HL-60/S4 treated with phorbol 12-myristate 13-acetate at 8.2 ng/mL for 4 days and 3 days (cell line): ENCODE measurements around the gene ATP2B2.

Experiments
- in situ Hi-C: fragments of 300-500 bp; cut with MboI; formaldehyde crosslinking; loops from 2 replicates; pipeline ENCODE4 v1.15.0; 2022; ENCODE audit warnings: low sequenced_read_pairs

Gene ATP2B2

GRCh38 chr3:10289077-10289476 lies 216.3 kb downstream of the ATP2B2 start:
- in situ Hi-C loops: no loop called here

GRCh38 chr3:10288575-10288960 lies 216.8 kb downstream of the ATP2B2 start:
- in situ Hi-C loops: no loop called here

GRCh38 chr3:10287936-10288574 lies 217.3 kb downstream of the ATP2B2 start:
- in situ Hi-C loops: no loop called here

GRCh38 chr3:10286596-10287295 lies 218.6 kb downstream of the ATP2B2 start:
- in situ Hi-C loops: no loop called here

GRCh38 chr3:10286133-10286524 lies 219.3 kb downstream of the ATP2B2 start:
- in situ Hi-C loops: no loop called here

GRCh38 chr3:10285272-10286132 lies 219.9 kb downstream of the ATP2B2 start:
- in situ Hi-C loops: no loop called here

DNA sequence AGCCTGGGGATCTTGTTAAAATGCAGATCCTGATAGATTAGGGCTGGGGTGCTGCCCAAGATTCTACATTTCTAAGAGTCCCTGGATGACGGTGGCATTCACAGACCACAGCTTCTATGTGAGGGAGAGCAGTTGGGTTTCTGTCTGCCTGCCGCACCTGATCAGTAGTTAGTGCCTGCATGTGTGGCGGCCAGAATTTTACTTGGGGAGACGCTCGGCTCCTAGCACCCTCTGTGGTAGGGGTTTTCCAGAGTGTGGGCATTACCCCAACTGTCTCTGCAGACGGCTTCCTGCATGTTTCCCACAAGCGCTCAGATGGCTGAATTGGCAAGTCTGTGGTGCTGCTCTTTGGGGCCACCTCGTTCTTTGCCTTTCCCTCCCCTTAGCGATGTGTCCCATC lies 220.9 kb downstream of the ATP2B2 start:
- in situ Hi-C loops: no loop called here

- in situ Hi-C loops: no loop called here
Measured at GRCh38 chr3:10283638-10284037, 221.7 kb downstream of the ATP2B2 start.

DNA sequence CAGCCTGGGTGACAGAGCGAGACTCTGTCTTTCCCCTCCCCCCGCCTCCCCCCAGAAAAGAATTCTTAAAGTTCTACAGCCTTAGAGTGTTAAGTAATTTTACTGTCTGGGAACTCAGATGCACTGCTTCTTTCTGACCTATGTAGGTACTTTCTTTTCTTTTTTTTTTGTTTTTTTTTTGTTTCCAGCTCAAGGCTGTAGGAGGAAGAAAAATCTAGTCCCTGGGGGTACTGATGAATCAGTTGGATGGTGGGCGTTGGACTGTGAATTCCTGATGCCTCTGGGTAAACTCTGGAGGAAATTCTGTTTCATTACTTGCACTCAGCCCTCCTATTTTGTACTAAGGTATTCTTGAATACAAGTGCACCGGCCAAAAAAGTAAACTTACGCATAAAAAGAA lies 223.4 kb downstream of the ATP2B2 start:
- in situ Hi-C loops: no loop called here

DNA sequence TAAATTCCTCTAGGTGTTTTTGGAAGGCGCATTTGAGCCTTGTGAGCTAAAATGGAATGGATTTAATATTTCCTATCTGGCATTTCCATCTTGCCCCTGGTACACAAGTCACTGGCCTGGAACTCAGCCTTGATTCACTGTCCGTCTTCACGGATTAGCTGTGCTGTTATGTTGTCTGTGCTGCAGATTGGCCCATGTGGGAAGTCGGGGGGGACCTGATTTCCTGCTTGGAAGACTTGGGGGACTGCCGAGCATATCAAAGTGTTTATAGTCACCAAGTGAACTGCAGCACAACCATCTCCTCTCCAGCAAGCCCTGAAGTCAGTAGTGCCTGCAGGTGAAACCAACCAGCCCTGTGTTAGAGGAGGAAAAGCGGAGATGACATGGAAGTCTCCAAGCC lies 224.8 kb downstream of the ATP2B2 start:
- in situ Hi-C loops: no loop called here

DNA sequence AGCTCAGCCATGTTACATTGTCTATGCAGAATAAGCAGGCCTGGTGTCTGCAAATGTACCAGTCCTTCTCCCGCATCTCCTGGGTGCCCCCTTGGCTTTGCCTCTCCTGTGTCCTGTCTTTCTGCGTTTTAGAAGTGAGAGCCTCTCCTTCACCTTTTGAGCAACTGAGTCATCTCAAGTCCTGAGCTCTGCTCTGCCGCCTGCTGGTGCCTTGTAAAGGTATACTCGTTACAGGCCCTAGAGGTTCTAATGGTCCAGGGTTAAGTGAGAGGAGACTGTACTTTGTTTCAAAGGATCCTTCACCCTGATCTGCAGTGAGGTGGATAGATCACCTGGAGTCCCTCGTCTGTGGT lies 225.2 kb downstream of the ATP2B2 start:
- in situ Hi-C loops: no loop called here

DNA sequence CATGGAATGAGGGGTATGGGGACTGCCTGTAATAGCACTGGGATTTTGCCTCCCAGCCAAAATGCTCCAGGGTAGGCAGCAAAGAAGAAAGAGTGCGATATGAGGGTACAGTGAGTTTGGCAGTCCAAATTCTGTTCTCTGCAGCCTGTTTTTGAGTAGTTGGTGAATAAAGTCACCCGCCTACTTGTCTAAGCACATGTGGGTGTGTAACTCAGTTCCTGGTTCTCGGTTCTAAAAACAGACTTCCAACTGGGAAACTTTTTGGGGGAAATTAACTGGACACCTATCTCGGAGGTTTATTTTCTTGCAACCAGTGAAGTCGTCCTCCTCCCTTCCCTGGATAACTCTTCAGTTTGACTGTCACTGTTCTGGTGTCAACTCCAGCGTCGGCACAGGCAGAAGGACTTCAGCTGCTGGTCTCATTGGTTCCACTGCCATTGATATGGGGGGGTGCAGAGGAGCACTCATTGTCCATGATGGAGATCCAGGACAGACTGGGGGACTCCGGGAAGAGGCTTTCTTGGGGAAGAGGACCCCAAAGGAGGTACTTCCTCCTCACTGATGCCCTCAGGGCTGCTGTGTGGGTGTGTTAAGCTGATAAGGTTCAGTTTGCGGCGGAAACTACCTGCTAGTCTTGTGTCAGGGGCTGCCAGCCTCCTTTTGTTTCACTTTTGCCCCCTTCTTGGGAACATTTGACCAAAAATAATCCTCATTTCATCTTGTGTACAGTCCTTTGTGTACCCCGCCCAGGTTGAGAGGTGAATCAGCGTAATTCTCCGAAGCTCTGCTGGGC lies 225.8 kb downstream of the ATP2B2 start:
- in situ Hi-C loops: no loop called here

GRCh38 chr3:10278501-10278900 lies 226.9 kb downstream of the ATP2B2 start:
- in situ Hi-C loops: no loop called here

DNA sequence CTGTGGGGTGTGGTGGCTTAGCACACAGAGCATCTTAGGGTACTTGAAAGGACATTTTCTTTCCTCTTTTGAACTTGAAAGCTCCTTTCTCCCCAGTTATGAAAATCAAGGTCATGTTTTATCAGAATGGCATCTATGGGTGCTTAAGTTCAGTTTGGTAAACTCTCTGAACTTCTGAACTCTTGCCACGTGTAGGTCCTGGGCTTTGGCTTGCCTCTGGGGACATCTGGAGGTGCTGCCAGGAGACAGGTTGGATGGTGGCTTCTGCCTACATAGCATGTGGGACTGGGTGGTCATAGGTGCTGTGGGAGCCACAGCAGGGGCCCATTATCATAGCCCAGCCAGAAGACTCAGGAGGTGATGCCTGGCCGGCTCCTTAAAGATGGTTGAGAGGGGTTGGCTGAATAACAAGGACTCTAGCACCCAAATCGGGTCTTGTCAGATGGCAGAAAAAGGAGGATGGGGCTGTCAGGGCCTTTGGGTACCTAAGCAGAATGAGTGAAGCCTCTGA lies 228.2 kb downstream of the ATP2B2 start:
- in situ Hi-C loops: no loop called here

DNA sequence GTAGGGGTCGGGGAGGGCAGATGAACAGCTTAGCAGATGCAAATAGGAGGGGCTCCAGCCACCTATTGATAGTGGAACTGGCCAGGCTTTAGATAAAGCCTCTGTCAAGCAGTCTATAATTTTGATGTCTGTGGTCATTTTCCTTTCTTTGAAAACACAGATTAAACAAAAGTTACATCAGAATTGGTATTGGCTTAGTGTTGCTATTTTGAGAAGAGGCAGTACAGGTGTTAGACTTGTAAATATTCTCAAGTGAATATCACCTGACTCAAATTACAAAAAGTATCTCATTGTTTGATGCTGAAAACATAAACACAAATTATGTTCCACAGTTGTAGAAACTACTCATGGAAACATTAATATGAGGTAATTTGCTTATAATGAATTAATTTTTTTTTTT lies 230.8 kb downstream of the ATP2B2 start:
- in situ Hi-C loops: no loop called here
